Neural crest cell (in vitro differentiated cells): ENCODE measurements around the gene XPO5. TPM values are rescaled to one million over a fixed set of nuclear protein-coding genes. Genes with fewer than 3 reads are reported as not detected.
"Not testable (repeated sequence)": the region's sequence is repeated elsewhere in the genome, so short reads cannot be mapped to it uniquely, and the experiment has no call there.

Experiments
- DNase-seq: peaks from one replicate; pipeline ENCODE4 v3.0.0; 2021; ENCODE audit warnings: low read depth, mixed read lengths, low spot score
- H3K27ac Mint-ChIP-seq: one replicate; pipeline ENCODE4 v1.8.0; 2021; ENCODE audit warnings: mild to moderate bottlenecking, mixed read lengths; ENCODE audit not compliant: unreplicated experiment
- H3K27me3 Mint-ChIP-seq: 2 replicates; pipeline ENCODE4 v1.8.0; 2021; ENCODE audit warnings: low read depth, mild to moderate bottlenecking, mixed read lengths
- H3K36me3 Mint-ChIP-seq: 2 replicates; pipeline ENCODE4 v1.8.0; 2021; ENCODE audit warnings: low read depth, mild to moderate bottlenecking, mixed read lengths
- H3K4me1 Mint-ChIP-seq: 2 replicates; pipeline ENCODE4 v1.8.0; 2021; ENCODE audit warnings: mixed read lengths
- H3K4me3 Mint-ChIP-seq: one replicate; pipeline ENCODE4 v1.8.0; 2021; ENCODE audit warnings: mild to moderate bottlenecking, mixed read lengths
- H3K9me3 Mint-ChIP-seq: 2 replicates; pipeline ENCODE4 v1.8.0; 2021; ENCODE audit warnings: mixed read lengths
- total RNA-seq: library from RNA; stranded (reverse); gene quantifications from 2 replicates; pipeline ENCODE4 v1.2.1, GENCODE V29; 2021
- TF ChIP-seq, protein P1 (sequence below): fragments of 200-600 bp; sonication (generic); conservative IDR thresholded peaks from 2 replicates; pipeline ENCODE4 v1.5.0; 2021; ENCODE audit warnings: antibody characterized with exemption, mild to moderate bottlenecking

Gene XPO5
- total RNA-seq, 1 donor from 2014 or later, result 105 TPM

DNA sequence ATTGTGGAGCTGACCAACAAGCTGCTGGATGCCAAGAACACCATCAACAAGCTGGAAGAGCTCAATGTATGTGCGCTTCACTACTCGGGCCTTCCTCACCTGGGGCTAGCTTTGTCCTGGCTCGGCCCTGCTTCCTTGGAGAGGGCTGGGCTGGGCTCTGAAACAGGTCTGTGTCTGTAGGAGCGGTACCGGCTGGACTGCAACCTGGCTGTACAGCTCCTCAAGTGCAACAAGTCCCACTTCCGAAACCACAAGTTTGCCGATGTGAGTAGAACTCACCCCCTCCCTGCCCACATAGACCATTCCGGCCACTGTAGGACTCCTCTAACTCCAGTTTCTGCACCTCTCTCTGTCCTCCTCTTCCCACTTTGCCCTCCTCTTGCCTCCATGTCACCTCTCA lies 72.4 kb downstream of the XPO5 start:
- TF ChIP-seq, protein P1, sequence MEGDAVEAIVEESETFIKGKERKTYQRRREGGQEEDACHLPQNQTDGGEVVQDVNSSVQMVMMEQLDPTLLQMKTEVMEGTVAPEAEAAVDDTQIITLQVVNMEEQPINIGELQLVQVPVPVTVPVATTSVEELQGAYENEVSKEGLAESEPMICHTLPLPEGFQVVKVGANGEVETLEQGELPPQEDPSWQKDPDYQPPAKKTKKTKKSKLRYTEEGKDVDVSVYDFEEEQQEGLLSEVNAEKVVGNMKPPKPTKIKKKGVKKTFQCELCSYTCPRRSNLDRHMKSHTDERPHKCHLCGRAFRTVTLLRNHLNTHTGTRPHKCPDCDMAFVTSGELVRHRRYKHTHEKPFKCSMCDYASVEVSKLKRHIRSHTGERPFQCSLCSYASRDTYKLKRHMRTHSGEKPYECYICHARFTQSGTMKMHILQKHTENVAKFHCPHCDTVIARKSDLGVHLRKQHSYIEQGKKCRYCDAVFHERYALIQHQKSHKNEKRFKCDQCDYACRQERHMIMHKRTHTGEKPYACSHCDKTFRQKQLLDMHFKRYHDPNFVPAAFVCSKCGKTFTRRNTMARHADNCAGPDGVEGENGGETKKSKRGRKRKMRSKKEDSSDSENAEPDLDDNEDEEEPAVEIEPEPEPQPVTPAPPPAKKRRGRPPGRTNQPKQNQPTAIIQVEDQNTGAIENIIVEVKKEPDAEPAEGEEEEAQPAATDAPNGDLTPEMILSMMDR, result no peak
- Mint-ChIP-seq H3K9me3 (no peaks in the 10 kb centered on the region), H3K4me3 (no peak overlapping the region), H3K36me3 (peaks cover 7% of the 10 kb centered on the region), H3K27ac (no peak overlapping the region), H3K4me1 (peaks cover 9% of the 10 kb centered on the region), H3K27me3 (peaks cover 4% of the 10 kb centered on the region)
- no peak for DNase-seq

DNA sequence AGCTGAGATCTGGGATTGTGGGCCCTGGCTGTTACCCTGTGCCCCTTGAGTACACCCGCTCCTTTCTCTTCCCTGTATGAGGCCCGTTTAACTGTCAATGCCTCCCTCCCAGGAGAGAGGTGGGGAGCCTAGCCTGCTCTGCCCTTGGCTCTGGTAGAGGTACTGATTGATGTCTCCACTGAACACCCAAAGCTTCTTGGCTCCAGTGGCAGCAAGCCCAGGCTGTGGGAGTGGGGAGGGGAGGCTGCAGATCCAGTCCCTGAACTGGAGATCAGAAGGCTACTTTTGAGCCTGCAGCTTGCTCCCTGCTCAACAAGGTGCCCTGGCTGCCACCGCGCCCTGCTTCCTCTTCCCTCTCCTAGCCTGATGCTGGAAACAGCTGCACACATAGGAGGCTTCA lies 73.2 kb downstream of the XPO5 start:
- Mint-ChIP-seq H3K4me3 (no peak overlapping the region), H3K4me1 (peaks cover 6% of the 10 kb centered on the region), H3K27ac (peak overlapping the region; percentile 57), H3K36me3 (peaks cover 7% of the 10 kb centered on the region), H3K9me3 (no peaks in the 10 kb centered on the region), H3K27me3 (no peaks in the 10 kb centered on the region)
- TF ChIP-seq, protein P1, result no peak
- no peak for DNase-seq

DNA sequence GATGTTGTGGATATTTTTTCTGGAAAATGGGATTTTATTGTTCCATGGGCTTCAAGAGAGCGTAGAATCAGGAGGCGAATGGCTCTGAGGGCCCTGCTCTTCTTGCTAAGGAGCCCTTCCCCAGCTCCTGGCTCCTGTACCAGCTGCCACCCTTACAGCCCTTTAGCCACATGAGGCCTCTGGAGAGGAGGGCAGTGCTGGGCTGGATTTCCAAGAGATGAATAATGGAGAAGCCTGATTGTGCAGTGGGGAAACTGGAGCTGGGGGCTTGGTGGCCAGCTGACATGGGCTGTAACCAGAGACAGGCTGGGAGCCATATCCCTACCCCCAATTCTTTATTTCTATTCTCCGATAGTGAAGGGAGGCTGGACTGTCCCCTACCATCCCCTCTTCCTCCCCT lies 74.9 kb downstream of the XPO5 start:
- no peak for DNase-seq
- H3K27me3 Mint-ChIP-seq, result no peaks in the 10 kb centered on the region
- H3K9me3 Mint-ChIP-seq, result no peaks in the 10 kb centered on the region
- H3K4me1 Mint-ChIP-seq, result no peaks in the 10 kb centered on the region
- H3K36me3 Mint-ChIP-seq, result peaks cover 7% of the 10 kb centered on the region
- no peak overlapping the region for H3K4me3 Mint-ChIP-seq
- H3K27ac Mint-ChIP-seq, result no peak overlapping the region
- TF ChIP-seq, protein P1, result no peak

DNA sequence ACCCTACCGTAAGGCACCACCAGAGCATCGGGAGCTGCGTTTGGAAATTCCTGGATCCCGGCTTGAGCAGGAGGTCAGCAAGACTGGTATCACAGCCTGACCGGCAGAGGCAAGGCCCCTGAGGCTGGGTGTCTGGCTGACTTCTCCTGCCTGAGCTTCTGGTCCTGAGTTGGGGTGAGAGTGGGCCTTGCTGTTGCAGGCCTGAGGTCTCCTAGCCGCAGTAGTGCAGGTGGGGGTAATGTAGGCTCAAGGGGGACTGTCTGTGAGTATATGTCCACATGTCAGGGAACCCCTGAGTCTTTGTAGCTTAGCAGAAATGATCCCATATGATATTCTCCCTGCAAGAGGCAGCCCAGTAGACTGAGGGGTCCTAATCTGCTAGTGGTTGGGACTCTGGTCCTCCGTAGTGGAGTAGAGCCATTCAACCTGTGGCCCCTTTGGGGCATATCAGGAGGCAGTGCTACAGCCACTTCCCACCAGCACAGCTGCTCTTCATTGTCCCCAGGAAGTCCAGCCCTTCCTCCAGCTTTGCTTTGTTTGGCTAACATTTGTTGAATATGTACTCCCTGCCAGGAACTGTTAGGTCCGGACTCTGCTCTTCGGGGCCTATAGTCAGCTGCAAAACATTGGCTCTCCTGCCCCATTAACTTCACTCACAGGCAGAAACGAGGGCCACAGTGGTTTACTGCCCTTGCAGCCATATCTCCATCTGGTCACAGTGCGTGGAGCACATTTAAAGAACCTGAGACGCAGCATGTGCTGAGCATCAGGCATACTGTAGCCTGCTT lies 76.6 kb downstream of the XPO5 start:
- Mint-ChIP-seq H3K36me3 (peaks cover 7% of the 10 kb centered on the region), H3K4me3 (no peak overlapping the region), H3K4me1 (peaks cover 8% of the 10 kb centered on the region), H3K9me3 (no peaks in the 10 kb centered on the region), H3K27ac (peak overlapping the region; percentile 57), H3K27me3 (no peaks in the 10 kb centered on the region)
- DNase-seq, result no peak
- TF ChIP-seq, protein P1, result no peak

DNA sequence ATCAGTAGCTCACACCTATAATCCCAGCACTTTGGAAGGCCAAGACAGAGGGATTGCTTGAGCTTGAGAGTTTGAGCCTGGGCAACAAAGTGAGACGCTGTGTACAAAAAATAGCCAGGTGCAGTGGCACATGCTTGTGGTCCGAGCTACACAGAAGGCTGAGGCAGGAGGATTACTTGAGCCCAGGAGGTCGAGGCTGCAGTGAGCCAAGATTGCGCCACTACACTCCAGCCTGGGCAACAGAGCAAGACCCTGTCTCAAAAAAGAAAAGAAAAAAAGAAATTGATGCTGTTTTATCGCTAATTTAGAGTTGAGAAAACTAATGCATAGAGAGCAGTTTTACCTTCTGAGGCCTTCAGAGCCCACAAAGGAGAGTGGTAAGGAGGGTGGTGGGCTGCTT lies 77.5 kb downstream of the XPO5 start:
- DNase-seq, H3K36me3 Mint-ChIP-seq, H3K4me3 Mint-ChIP-seq, H3K27me3 Mint-ChIP-seq, H3K27ac Mint-ChIP-seq, H3K9me3 Mint-ChIP-seq: not testable (repeated sequence)
- peaks cover 13% of the 10 kb centered on the region for H3K4me1 Mint-ChIP-seq

DNA sequence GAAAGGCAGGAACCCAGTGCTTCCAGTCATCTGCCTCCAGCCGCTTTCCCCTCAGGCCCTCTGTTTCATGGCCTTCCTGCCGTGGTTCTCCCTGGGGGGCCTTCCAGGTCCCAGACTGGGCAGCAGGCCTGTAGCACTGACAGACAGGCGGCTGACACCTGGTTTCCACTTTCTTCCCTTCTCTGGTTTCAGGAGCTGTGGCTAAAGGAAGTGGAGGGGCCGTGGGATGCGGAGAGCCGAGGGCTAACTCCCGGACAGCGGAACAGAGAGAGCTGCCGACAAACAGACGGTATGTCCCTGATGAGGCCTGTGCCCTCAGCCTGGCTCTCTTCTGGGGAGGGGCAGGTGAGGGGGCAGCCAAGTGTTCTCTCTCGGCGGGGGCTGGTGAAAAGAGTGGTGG lies 78.1 kb downstream of the XPO5 start:
- H3K4me1 Mint-ChIP-seq, result peaks cover 13% of the 10 kb centered on the region
- TF ChIP-seq, protein P1, result no peak
- no peak for DNase-seq
- peaks cover 5% of the 10 kb centered on the region for H3K36me3 Mint-ChIP-seq
- no peak overlapping the region for H3K4me3 Mint-ChIP-seq
- H3K27me3 Mint-ChIP-seq, result no peaks in the 10 kb centered on the region
- H3K9me3 Mint-ChIP-seq, result no peaks in the 10 kb centered on the region
- H3K27ac Mint-ChIP-seq, result no peak overlapping the region
